Measurements from ENCODE around the gene ZFYVE19.

ZFYVE19 gene

GRCh38 chr15:40838756-40839155 is 31.9 kb downstream of the ZFYVE19 start:
- no peak overlapping the region for H3K9ac ChIP-seq (ENCODE audit: low read length)
- H3K4me1 ChIP-seq (ENCODE audit: low read length) = no peaks in the 10 kb centered on the region
- H3K36me3 ChIP-seq (replicated peaks; ENCODE audit: low read depth, low read length) = no peaks in the 10 kb centered on the region
- H3K79me2 ChIP-seq (ENCODE audit: low read length) = no peaks in the 10 kb centered on the region
- no peak overlapping the region for H3K4me2 ChIP-seq (ENCODE audit: low read length)
- TF ChIP-seq EZH2phosphoT487 (IDR thresholded peaks at IDR 0.05; ENCODE audit: low read depth) = no peak
- TF ChIP-seq CTCF (IDR thresholded peaks at IDR 0.05; ENCODE audit: low read depth, low read length) = no peak
- H3K27ac ChIP-seq (ENCODE audit: low read length) = no peak overlapping the region
- H2AFZ ChIP-seq (ENCODE audit: low read depth, low read length) = no peak overlapping the region
- no peaks in the 10 kb centered on the region for H3K9me3 ChIP-seq (ENCODE audit: insufficient read depth, low read length)
- no peaks in the 10 kb centered on the region for H3K27me3 ChIP-seq (ENCODE audit: low read depth, low read length)
- H4K20me1 ChIP-seq (ENCODE audit: insufficient read depth, low read length) = no peaks in the 10 kb centered on the region
- H3K4me3 ChIP-seq (ENCODE audit: low read length) = no peak overlapping the region

GRCh38 chr15:40841741-40842140 is 34.9 kb downstream of the ZFYVE19 start:
- Histone ChIP-seq H3K9ac (ENCODE audit: low read length) (no peak overlapping the region), H3K9me3 (ENCODE audit: insufficient read depth, low read length) (no peaks in the 10 kb centered on the region), H3K4me2 (ENCODE audit: low read length) (no peak overlapping the region), H3K36me3 (replicated peaks; ENCODE audit: low read depth, low read length) (no peaks in the 10 kb centered on the region), H3K4me1 (ENCODE audit: low read length) (peaks cover 7% of the 10 kb centered on the region), H2AFZ (ENCODE audit: low read depth, low read length) (no peak overlapping the region), H3K79me2 (ENCODE audit: low read length) (no peaks in the 10 kb centered on the region), H3K27ac (ENCODE audit: low read length) (no peak overlapping the region), H4K20me1 (ENCODE audit: insufficient read depth, low read length) (no peaks in the 10 kb centered on the region), H3K27me3 (ENCODE audit: low read depth, low read length) (no peaks in the 10 kb centered on the region), H3K4me3 (ENCODE audit: low read length) (no peak overlapping the region)
- no peak for TF ChIP-seq CTCF (IDR thresholded peaks at IDR 0.05; ENCODE audit: low read depth, low read length)
- no peak for TF ChIP-seq EZH2phosphoT487 (IDR thresholded peaks at IDR 0.05; ENCODE audit: low read depth)

- H2AFZ ChIP-seq (ENCODE audit: low read depth, low read length) = no peak overlapping the region
- no peaks in the 10 kb centered on the region for H3K9me3 ChIP-seq (ENCODE audit: insufficient read depth, low read length)
- no peak overlapping the region for H3K9ac ChIP-seq (ENCODE audit: low read length)
- no peaks in the 10 kb centered on the region for H3K36me3 ChIP-seq (replicated peaks; ENCODE audit: low read depth, low read length)
- no peak for TF ChIP-seq EZH2phosphoT487 (IDR thresholded peaks at IDR 0.05; ENCODE audit: low read depth)
- TF ChIP-seq CTCF (IDR thresholded peaks at IDR 0.05; ENCODE audit: low read depth, low read length) = no peak
- H3K27ac ChIP-seq (ENCODE audit: low read length) = no peak overlapping the region
- peak overlapping the region; percentile 72; the same call in 1 of the 2 replicates for H3K4me3 ChIP-seq (ENCODE audit: low read length)
- H3K79me2 ChIP-seq (ENCODE audit: low read length) = no peaks in the 10 kb centered on the region
- peak overlapping the region; percentile 66; the same call in 1 of the 2 replicates for H3K4me2 ChIP-seq (ENCODE audit: low read length)
- H3K27me3 ChIP-seq (ENCODE audit: low read depth, low read length) = no peaks in the 10 kb centered on the region
- H3K4me1 ChIP-seq (ENCODE audit: low read length) = peaks cover 19% of the 10 kb centered on the region
- no peaks in the 10 kb centered on the region for H4K20me1 ChIP-seq (ENCODE audit: insufficient read depth, low read length)
Observed at GRCh38 chr15:40843261-40843884, 36.5 kb downstream of the ZFYVE19 start.

GRCh38 chr15:40843885-40844695 is 37.2 kb downstream of the ZFYVE19 start, which contains the start of gene SPINT1:
SPINT1 (plus strand) TSS chr15:40844048; CDS start chr15:40844555, 507 bp downstream.
- Histone ChIP-seq H3K4me1 (ENCODE audit: low read length) (peaks cover 19% of the 10 kb centered on the region), H3K27ac (ENCODE audit: low read length) (no peak within 1 kb of the TSS), H3K36me3 (replicated peaks; ENCODE audit: low read depth, low read length) (no peaks in the 10 kb centered on the region), H4K20me1 (ENCODE audit: insufficient read depth, low read length) (no peaks in the 10 kb centered on the region), H3K9ac (ENCODE audit: low read length) (no peak within 1 kb of the TSS), H3K4me2 (ENCODE audit: low read length) (peak within 1 kb of the TSS; percentile 66), H3K4me3 (ENCODE audit: low read length) (peak within 1 kb of the TSS; percentile 72), H3K9me3 (ENCODE audit: insufficient read depth, low read length) (no peaks in the 10 kb centered on the region), H3K27me3 (ENCODE audit: low read depth, low read length) (no peaks in the 10 kb centered on the region), H2AFZ (ENCODE audit: low read depth, low read length) (peak within 1 kb of the TSS; percentile 63), H3K79me2 (ENCODE audit: low read length) (no peaks in the 10 kb centered on the region)
- TF ChIP-seq CTCF (IDR thresholded peaks at IDR 0.05; ENCODE audit: low read depth, low read length) (no peak), EZH2phosphoT487 (IDR thresholded peaks at IDR 0.05; ENCODE audit: low read depth) (no peak)

Measured in OCI-LY3 (cell line).